Lower leg skin (tissue), 3 donors: Measurements from ENCODE around the gene TNS3.

ENCODE experiments used
- POLR2A ChIP-seq, 2 donors: fragments of 450-650 bp; IDR thresholded peaks; one replicate each; pipeline ENCODE4 v1.6.1; 2016 to 2017; ENCODE audit warnings: antibody characterized with exemption in 2 of 2, mild to moderate bottlenecking in 1 of 2, moderate library complexity in 1 of 2
- TF ChIP-seq, protein P1 (sequence below), 3 donors: fragments of 450-650 bp; IDR thresholded peaks; one replicate each; pipeline ENCODE4 v1.5.1; 2016; ENCODE audit warnings: antibody characterized with exemption in 3 of 3, mild to moderate bottlenecking in 3 of 3, moderate library complexity in 2 of 3

DNA sequence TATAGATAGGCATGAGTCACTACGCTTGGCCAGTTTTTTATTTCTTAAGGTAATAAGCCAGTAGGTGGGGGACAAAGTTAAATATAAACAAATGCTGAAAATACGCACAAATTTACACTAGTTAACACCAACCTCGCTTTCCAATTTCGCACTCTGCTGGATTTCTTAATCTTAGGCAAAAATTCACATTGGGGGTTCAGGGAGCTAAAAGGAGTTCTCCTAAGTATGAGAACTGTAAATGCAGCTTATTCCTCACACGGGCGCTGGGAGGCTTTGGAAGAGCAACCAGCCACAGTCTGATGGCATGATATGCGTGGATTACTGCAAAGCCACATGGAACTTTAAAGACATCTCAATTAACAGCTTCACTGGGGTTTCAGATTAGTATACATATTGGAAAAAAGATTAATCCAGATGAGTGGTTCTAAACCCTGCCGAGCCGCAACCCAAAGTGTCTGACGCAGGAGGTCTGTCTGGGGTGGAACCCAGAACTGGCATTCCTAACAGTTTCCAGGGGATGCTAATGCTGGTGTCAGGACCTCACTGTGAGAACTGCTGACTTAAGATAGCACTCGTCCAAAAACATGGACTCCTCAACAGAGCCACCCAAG, 16.2 kb downstream of the TNS3 start:
- TF ChIP-seq, protein P1, sequence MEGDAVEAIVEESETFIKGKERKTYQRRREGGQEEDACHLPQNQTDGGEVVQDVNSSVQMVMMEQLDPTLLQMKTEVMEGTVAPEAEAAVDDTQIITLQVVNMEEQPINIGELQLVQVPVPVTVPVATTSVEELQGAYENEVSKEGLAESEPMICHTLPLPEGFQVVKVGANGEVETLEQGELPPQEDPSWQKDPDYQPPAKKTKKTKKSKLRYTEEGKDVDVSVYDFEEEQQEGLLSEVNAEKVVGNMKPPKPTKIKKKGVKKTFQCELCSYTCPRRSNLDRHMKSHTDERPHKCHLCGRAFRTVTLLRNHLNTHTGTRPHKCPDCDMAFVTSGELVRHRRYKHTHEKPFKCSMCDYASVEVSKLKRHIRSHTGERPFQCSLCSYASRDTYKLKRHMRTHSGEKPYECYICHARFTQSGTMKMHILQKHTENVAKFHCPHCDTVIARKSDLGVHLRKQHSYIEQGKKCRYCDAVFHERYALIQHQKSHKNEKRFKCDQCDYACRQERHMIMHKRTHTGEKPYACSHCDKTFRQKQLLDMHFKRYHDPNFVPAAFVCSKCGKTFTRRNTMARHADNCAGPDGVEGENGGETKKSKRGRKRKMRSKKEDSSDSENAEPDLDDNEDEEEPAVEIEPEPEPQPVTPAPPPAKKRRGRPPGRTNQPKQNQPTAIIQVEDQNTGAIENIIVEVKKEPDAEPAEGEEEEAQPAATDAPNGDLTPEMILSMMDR (IDR thresholded peaks at IDR 0.05): no peak
- TF ChIP-seq POLR2A (IDR thresholded peaks at IDR 0.05): no peak
